A549 treated with RU486 at 1 μM for 4 hours (cell line): ENCODE results near the gene TPRKB. TPM values are rescaled to one million over a fixed set of nuclear protein-coding genes. Genes with fewer than 3 reads are reported as not detected.

ENCODE experiments used
- total RNA-seq: library from RNA; stranded (reverse); fragments of 200-300 nt; extraction: Qiagen RNA extraction; gene quantifications from 5 replicates; pipeline ENCODE4 v1.2.3, GENCODE V29; 2022; ENCODE audit warnings: low read depth

Gene TPRKB
- total RNA-seq, result 54.6 to 111 TPM (median 78.1 TPM) in 5 replicates

DNA sequence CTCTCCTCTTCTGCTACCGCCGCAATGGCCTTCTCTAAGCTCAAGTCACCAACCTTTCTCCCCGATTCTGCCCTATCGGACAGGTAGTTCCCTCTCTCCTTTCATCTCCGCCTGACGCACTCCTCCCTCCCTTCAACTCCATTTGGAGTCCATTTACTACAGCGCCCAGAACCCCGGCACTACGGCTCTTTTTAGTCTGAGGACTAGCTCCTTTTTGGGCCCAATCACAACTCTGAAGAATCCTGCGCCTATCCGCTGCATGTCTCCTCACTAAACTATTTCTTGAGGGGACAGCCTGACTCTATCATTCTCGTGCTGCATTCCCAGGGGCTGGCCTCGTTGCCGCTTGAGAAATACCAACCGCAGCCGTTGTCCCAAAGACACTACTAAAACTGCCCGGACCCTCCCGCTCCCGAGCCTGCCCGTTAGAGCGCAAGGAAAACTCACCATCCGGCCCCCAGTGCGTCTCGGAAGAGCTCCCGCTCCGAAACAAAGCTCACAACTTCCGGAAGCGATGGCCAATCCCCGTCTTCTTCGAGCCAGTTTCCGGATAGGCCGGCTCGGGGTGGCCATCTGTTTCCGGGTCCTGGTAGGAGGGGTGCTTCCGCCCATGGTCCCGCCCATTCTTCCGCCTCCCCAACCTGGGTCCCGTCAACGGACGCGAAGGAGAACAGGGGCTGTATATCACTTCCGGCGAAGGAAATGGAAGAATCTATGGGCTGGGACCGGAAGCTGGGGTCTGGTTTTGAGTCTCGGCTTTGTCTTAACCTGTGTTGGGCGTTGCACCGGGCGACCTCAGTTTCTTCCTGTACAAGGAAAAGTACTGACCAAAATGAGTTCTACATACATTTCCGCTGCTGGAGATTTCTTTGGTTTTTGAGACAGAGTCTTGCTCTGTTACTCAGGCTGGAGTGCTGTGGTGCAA lies at the start of gene TPRKB:
Gene TPRKB, minus strand, starts transcription at position 491 of the 925 bp plus-strand sequence. CDS start 2,776 bp downstream, outside the sequence.

DNA sequence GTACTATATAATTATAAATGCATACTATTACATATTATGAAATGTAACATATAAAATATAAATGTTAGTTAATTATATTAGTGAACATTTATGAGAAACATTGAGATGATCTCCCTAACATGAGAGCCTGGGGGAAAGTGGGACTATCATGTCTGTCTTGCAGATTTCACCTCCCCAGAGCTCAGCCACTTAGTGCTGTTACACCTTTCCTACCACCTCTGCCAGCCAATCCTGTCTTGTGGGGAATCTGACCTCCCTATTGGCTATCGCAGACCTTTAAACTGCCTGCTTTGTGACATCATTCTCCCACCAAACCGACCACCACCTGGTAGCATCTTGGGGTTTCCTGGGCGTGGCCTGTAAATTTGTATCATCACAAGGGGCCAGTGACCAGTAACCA lies 46.7 kb upstream of the TPRKB start, which contains the start of gene C2orf78:
Gene C2orf78, plus strand, starts transcription at position 301 of the 400 bp plus-strand sequence. CDS start 127 bp downstream, outside the sequence.

DNA sequence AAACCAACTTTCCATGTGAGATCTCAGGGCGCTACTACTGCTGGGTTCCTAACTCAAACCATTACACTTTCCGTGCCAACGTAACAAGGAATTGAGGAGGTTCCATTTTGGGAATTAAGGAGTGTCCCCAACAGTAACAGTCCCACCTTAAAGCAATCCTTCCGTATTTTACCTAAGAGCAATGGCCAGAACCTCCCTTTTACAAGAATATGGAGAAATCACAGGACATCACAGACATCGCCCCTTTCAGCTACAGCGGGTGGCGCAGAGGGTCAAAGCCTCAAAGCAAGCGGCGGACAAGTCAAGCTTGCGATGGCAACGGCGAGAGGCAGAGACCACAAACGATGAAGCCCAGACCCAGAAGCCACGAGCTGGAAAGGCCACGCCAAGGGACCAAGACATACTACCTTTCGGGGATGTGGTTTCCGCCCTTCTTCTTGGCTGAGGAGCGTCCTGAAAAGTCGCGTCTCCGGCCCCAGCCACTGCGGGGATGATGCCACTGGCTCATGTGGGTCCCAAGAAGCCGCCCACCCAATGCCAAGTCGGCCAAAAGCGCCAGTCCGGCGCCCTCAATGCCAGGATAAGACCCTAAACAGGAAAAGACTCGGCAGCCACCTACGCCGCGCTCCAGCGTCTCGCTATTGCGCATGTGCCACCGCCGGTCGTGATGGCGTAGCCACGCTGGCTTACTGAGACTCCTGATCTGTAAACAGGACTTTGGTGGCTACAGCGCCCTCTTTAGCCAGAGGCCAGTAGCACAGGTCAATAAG lies 42.5 kb upstream of the TPRKB start, which contains the start of gene DUSP11:
Gene DUSP11, minus strand, starts transcription at position 637 of the 770 bp plus-strand sequence. Its CDS starts 129 bp downstream, at position 508.

Other genes starting within 250 kb of the TPRKB start
- gene NAT8, start 94.9 kb downstream of the TPRKB start, total RNA-seq, result not detected in 5 replicates
- gene DUSP11, start 42.8 kb upstream of the TPRKB start, total RNA-seq, result 31.7 to 45.4 TPM (median 41.7 TPM) in 5 replicates
- gene C2orf78, start 46.8 kb upstream of the TPRKB start, total RNA-seq, result not detected in 5 replicates
- 41.9 to 53.9 TPM (median 50.5 TPM) in 5 replicates for gene STAMBP, start 91.6 kb upstream of the TPRKB start, total RNA-seq
- gene ACTG2, start 155.7 kb upstream of the TPRKB start, total RNA-seq, result 0.17 to 0.43 TPM (median 0.29 TPM) in 4 of 5 replicates, not detected in the other
- gene DGUOK, start 189.5 kb upstream of the TPRKB start, total RNA-seq, result 147 to 170 TPM (median 148 TPM) in 5 replicates
- gene TET3, start 247.6 kb upstream of the TPRKB start, total RNA-seq, result 4.5 to 7.5 TPM (median 7.2 TPM) in 5 replicates